Putamen (tissue), 1 donor: Measurements from ENCODE around the gene MSLN.
"Not testable (repeated sequence)": the region's sequence is repeated elsewhere in the genome, so short reads cannot be mapped to it uniquely, and the experiment has no call there.

ENCODE experiments used
- DNase-seq: peaks from one replicate; pipeline ENCODE4 v3.0.0-alpha.2; 2016; ENCODE audit warnings: low spot score

The MSLN gene

GRCh38 chr16:760065-760464, 469 bp upstream of the MSLN start:
- no peak for DNase-seq

- no peak for DNase-seq
Measured at GRCh38 chr16:761625-762513, 1.3 kb downstream of the MSLN start.

- DNase-seq: no peak
Measured at GRCh38 chr16:762595-763268, 2.2 kb downstream of the MSLN start.

GRCh38 chr16:763369-764183, 3.0 kb downstream of the MSLN start:
- DNase-seq: no peak

- no peak for DNase-seq
Measured at GRCh38 chr16:764184-764750, 3.7 kb downstream of the MSLN start.

- DNase-seq: no peak
Measured at GRCh38 chr16:764848-765487, 4.4 kb downstream of the MSLN start.

GRCh38 chr16:765488-765865, 4.9 kb downstream of the MSLN start:
- DNase-seq: no peak

- no peak for DNase-seq
Measured at GRCh38 chr16:766008-766819, 5.7 kb downstream of the MSLN start.

GRCh38 chr16:766820-767640, 6.5 kb downstream of the MSLN start:
- no peak for DNase-seq

- DNase-seq: no peak
Measured at GRCh38 chr16:767743-768235, 7.3 kb downstream of the MSLN start.

GRCh38 chr16:768428-768827, 7.9 kb downstream of the MSLN start:
- DNase-seq: no peak

- no peak for DNase-seq
Measured at GRCh38 chr16:769184-769784, 8.8 kb downstream of the MSLN start.

GRCh38 chr16:769934-770333, 9.4 kb downstream of the MSLN start:
- no peak for DNase-seq

GRCh38 chr16:770411-770810, 9.9 kb downstream of the MSLN start:
- DNase-seq: no peak

- no peak for DNase-seq
Measured at GRCh38 chr16:772959-773358, 12.4 kb downstream of the MSLN start.

- no peak for DNase-seq
Measured at GRCh38 chr16:774086-775001, 13.8 kb downstream of the MSLN start.

- DNase-seq: no peak
Measured at GRCh38 chr16:775236-775796, 14.8 kb downstream of the MSLN start.

GRCh38 chr16:776298-776697, 15.8 kb downstream of the MSLN start:
- not testable (repeated sequence) for DNase-seq
